MM.1S (cell line): Measurements from ENCODE around the gene CHRND.

Experiments
- DNase-seq: peaks from one replicate; pipeline ENCODE4 v3.0.0-alpha.2; 2015
- H2AFZ ChIP-seq: fragments of 300-600 bp; sonication (generic); 2 replicates; pipeline ENCODE4 v1.6.0; 2016; ENCODE audit warnings: antibody characterized with exemption, low read length
- H3F3A ChIP-seq: fragments of 300-600 bp; sonication (generic); 2 replicates; pipeline ENCODE4 v1.6.1; 2016; ENCODE audit warnings: mild to moderate bottlenecking, antibody characterized with exemption, low read length, moderate library complexity, mixed read lengths; ENCODE audit not compliant: insufficient read depth
- H3K27ac ChIP-seq: fragments of 300-600 bp; sonication (generic); 2 replicates; pipeline ENCODE4 v1.5.1; 2016; ENCODE audit warnings: mild to moderate bottlenecking, low read length
- H3K27me3 ChIP-seq: fragments of 300-600 bp; sonication (generic); replicated peaks from 2 replicates; pipeline ENCODE4 v1.6.0; 2016; ENCODE audit warnings: low read length; ENCODE audit not compliant: insufficient read depth
- H3K36me3 ChIP-seq: fragments of 300-600 bp; sonication (generic); replicated peaks from 2 replicates; pipeline ENCODE4 v1.6.1; 2016; ENCODE audit warnings: mild to moderate bottlenecking, low read length, mixed read lengths; ENCODE audit not compliant: insufficient read depth
- H3K4me1 ChIP-seq: fragments of 300-600 bp; sonication (generic); 2 replicates; pipeline ENCODE4 v1.6.1; 2016; ENCODE audit warnings: low read length, mixed read lengths
- H3K4me2 ChIP-seq: fragments of 300-600 bp; sonication (generic); 2 replicates; pipeline ENCODE4 v1.6.0; 2016; ENCODE audit warnings: low read depth, low read length
- H3K4me3 ChIP-seq: fragments of 300-600 bp; sonication (generic); 2 replicates; pipeline ENCODE4 v1.5.1; 2016; ENCODE audit warnings: low read length, mixed read lengths
- H3K79me2 ChIP-seq: fragments of 300-600 bp; sonication (generic); 2 replicates; pipeline ENCODE4 v1.6.1; 2016; ENCODE audit warnings: mixed run types, low read length, mixed read lengths
- H3K9ac ChIP-seq: fragments of 300-600 bp; sonication (generic); 2 replicates; pipeline ENCODE4 v1.6.1; 2016; ENCODE audit warnings: low read length, mixed read lengths
- H3K9me2 ChIP-seq: fragments of 300-600 bp; sonication (generic); replicated peaks from 2 replicates; pipeline ENCODE4 v1.6.1; 2016; ENCODE audit warnings: mild to moderate bottlenecking, low read length, mixed read lengths; ENCODE audit not compliant: insufficient read depth
- H3K9me3 ChIP-seq: fragments of 300-600 bp; sonication (generic); replicated peaks from 2 replicates; pipeline ENCODE4 v1.6.1; 2016; ENCODE audit warnings: mild to moderate bottlenecking, low read length, mixed read lengths; ENCODE audit not compliant: insufficient read depth
- H4K20me1 ChIP-seq: fragments of 300-600 bp; sonication (generic); 2 replicates; pipeline ENCODE4 v1.6.1; 2016; ENCODE audit warnings: mild to moderate bottlenecking, low read length, moderate library complexity, mixed read lengths; ENCODE audit not compliant: insufficient read depth
- EZH2 ChIP-seq: fragments of 300-600 bp; sonication (generic); optimal IDR thresholded peaks from 2 replicates; pipeline ENCODE3; 2017; ENCODE audit warnings: low read depth, mild to moderate bottlenecking, antibody characterized with exemption, low read length, mixed read lengths
- EZH2phosphoT487 ChIP-seq: fragments of 300-600 bp; sonication (generic); IDR thresholded peaks from 2 replicates; pipeline ENCODE4 v1.6.1; 2018; ENCODE audit warnings: antibody characterized with exemption, low read length
- TF ChIP-seq, protein P1 (sequence below): fragments of 300-600 bp; sonication (generic); IDR thresholded peaks from 2 replicates; pipeline ENCODE4 v1.5.1; 2016; ENCODE audit warnings: antibody characterized with exemption, low read length, mixed read lengths

The CHRND gene

GRCh38 chr2:232544674-232545073 is 18.7 kb downstream of the CHRND start:
- Histone ChIP-seq H3K9ac (no peak overlapping the region), H3K27me3 (no peaks in the 10 kb centered on the region), H3F3A (no peaks in the 10 kb centered on the region), H3K9me2 (no peaks in the 10 kb centered on the region), H3K27ac (no peak overlapping the region), H3K4me1 (no peaks in the 10 kb centered on the region), H2AFZ (no peak overlapping the region), H3K36me3 (no peaks in the 10 kb centered on the region), H3K4me3 (no peak overlapping the region), H3K79me2 (peaks cover 3% of the 10 kb centered on the region), H3K9me3 (no peaks in the 10 kb centered on the region), H4K20me1 (no peaks in the 10 kb centered on the region), H3K4me2 (no peak overlapping the region)
- no peak for DNase-seq
- TF ChIP-seq EZH2phosphoT487 (no peak), EZH2 (no peak)
- TF ChIP-seq, protein P1, sequence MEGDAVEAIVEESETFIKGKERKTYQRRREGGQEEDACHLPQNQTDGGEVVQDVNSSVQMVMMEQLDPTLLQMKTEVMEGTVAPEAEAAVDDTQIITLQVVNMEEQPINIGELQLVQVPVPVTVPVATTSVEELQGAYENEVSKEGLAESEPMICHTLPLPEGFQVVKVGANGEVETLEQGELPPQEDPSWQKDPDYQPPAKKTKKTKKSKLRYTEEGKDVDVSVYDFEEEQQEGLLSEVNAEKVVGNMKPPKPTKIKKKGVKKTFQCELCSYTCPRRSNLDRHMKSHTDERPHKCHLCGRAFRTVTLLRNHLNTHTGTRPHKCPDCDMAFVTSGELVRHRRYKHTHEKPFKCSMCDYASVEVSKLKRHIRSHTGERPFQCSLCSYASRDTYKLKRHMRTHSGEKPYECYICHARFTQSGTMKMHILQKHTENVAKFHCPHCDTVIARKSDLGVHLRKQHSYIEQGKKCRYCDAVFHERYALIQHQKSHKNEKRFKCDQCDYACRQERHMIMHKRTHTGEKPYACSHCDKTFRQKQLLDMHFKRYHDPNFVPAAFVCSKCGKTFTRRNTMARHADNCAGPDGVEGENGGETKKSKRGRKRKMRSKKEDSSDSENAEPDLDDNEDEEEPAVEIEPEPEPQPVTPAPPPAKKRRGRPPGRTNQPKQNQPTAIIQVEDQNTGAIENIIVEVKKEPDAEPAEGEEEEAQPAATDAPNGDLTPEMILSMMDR: no peak

DNA sequence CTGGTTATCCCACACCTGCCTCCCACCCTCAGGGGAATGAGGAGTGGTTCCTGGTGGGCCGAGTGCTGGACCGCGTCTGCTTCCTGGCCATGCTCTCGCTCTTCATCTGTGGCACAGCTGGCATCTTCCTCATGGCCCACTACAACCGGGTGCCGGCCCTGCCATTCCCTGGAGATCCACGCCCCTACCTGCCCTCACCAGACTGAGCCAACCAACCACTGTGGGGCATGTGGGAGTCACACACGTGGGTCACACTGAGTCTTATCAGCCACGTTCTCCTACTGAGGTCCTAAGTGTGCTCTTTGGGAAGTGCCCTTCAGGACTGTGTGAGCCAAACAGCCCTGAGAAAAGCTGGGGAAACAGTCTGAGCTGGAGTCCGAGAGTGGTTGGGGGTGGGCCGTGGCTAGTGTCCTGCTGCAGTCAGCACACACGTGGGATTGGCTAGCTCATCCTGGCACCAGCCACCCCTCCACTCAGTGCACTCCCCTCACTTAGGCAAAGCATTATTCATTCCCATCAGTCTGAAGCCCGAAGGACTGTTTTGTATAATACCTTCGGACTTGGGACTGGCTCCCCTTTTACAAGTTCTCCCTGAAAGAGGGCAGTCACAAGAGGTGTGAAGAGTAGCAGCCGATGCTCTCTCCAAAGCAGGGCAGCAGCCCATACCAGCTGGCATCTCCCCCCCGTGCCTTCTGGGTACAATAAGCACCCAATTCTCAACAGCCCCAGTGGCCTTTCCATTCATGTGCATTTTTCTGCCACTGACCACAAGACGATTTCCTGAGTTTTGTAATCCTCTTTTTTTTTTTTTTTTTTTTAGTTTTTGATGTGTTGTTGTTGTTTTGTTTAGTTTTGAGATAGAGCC is 19.8 kb downstream of the CHRND start:
- no peaks in the 10 kb centered on the region for H3K9me3 ChIP-seq
- no peaks in the 10 kb centered on the region for H3K4me1 ChIP-seq
- no peak for DNase-seq
- no peaks in the 10 kb centered on the region; the same call in 1 of the 2 replicates for H3F3A ChIP-seq
- H3K79me2 ChIP-seq: peaks cover 10% of the 10 kb centered on the region
- no peaks in the 10 kb centered on the region for H3K36me3 ChIP-seq
- H2AFZ ChIP-seq: no peak overlapping the region
- H3K9me2 ChIP-seq: no peaks in the 10 kb centered on the region
- TF ChIP-seq, protein P1: no peak
- TF ChIP-seq EZH2 (no peak), EZH2phosphoT487 (no peak)
- H3K27ac ChIP-seq: no peak overlapping the region
- H3K27me3 ChIP-seq: no peaks in the 10 kb centered on the region
- no peaks in the 10 kb centered on the region for H4K20me1 ChIP-seq
- H3K9ac ChIP-seq: no peak overlapping the region
- no peak overlapping the region for H3K4me3 ChIP-seq
- H3K4me2 ChIP-seq: no peak overlapping the region

DNA sequence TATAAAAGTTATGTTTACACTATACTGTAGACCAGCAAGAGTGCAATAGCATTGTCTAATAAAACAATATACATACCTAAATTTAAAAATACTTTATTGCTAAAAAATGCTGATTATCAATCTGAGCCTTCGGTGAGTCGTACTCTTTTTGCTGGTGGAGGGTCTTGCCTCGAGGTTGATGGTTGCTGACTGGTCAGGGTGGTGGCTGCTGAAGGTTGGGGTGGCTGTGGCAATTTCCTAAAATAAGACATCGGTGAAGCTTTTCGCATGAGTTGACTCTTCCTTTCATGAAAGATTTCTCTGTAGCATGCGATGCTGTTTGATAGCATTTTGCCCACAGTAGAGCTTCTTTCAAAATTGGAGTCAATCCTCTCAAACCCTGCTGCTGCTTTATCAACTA is 22.0 kb downstream of the CHRND start:
- Histone ChIP-seq H3K9ac (no peak overlapping the region), H3K4me2 (no peak overlapping the region), H3K4me1 (peaks cover 6% of the 10 kb centered on the region; the same call in 1 of the 2 replicates), H3K9me2 (no peaks in the 10 kb centered on the region), H2AFZ (no peak overlapping the region), H3K4me3 (no peak overlapping the region), H3K9me3 (no peaks in the 10 kb centered on the region), H3K27me3 (no peaks in the 10 kb centered on the region), H3K79me2 (peaks cover 33% of the 10 kb centered on the region), H3F3A (no peaks in the 10 kb centered on the region; the same call in 1 of the 2 replicates), H3K36me3 (no peaks in the 10 kb centered on the region), H4K20me1 (no peaks in the 10 kb centered on the region), H3K27ac (no peak overlapping the region)
- TF ChIP-seq EZH2 (no peak), EZH2phosphoT487 (no peak)
- TF ChIP-seq, protein P1: no peak
- DNase-seq: no peak
